ENCODE data around the gene PCDHA9. TPM values are rescaled to one million over a fixed set of nuclear protein-coding genes. Genes with fewer than 3 reads are reported as not detected.

The PCDHA9 gene
- total and polyA plus RNA-seq, 10 of the 15 experiments (the other 5 are each of a cell fraction or from before 2014, with no cell fraction given) = 0.01 to 0.06 (median 0.03) TPM; not detected in 7

GRCh38 chr5:140842798-140843733, 5.1 kb upstream of the PCDHA9 start:
- RAD21 ChIA-PET (ENCODE audit: unreplicated experiment) = no interaction called here
- Histone ChIP-seq H3K4me2 (ENCODE audit: control insufficient read depth, insufficient read depth) (no peak overlapping the region), H3K4me3 (no peak overlapping the region), H3K79me2 (ENCODE audit: control insufficient read depth, insufficient read depth, low read length) (no peaks in the 10 kb centered on the region), H3K36me3 (ENCODE audit: control insufficient read depth in 2 of 2, insufficient read depth in 2 of 2, low read length in 1 of 2) (no peaks in the 10 kb centered on the region), H3K27me3 (replicated peaks in 1 of 2; ENCODE audit: control insufficient read depth in 2 of 2, insufficient read depth in 2 of 2, low read length in 1 of 2) (no peaks in the 10 kb centered on the region), H3K27ac (ENCODE audit: control insufficient read depth, insufficient read depth) (no peak overlapping the region), H3K4me1 (ENCODE audit: control insufficient read depth, insufficient read depth, low read length) (no peaks in the 10 kb centered on the region), H4K20me1 (ENCODE audit: control insufficient read depth, insufficient read depth) (no peaks in the 10 kb centered on the region), H3K9me3 (replicated peaks; ENCODE audit: control insufficient read depth, insufficient read depth, low read length) (no peaks in the 10 kb centered on the region; the same call in 2 of the 3 replicates), H2AFZ (ENCODE audit: control insufficient read depth, low read depth, low read length) (no peak overlapping the region), H3K9ac (ENCODE audit: control insufficient read depth, insufficient read depth, low read length) (no peak overlapping the region)
- POLR2A ChIA-PET = no interaction called here
- ATAC-seq = no peak
- DNase-seq (ENCODE audit: low read depth, low spot score) = no peak
- intact Hi-C loops (cut with micrococcal nuclease; ENCODE audit: unreplicated experiment) (no loop called here), in situ Hi-C loops (cut with MboI) (no loop called here)
- SMC1A ChIA-PET (ENCODE audit: uncharacterized antibody, unreplicated experiment) = no interaction called here
- no TSS peak for BruUV-seq (replicated peaks)
- FAIRE-seq = no peak
- CTCF ChIA-PET = no interaction called here
- WGBS (ENCODE audit: insufficient coverage, insufficient replicate concordance, low lambda C conversion rate, missing lambda C conversion rate) = 84% methylated on average over 59 of the region's 87 CpGs
- TF ChIP-seq CHD1 (IDR thresholded peaks at IDR 0.05; ENCODE audit: low read depth, low read length) (no peak), BCLAF1 (IDR thresholded peaks at IDR 0.05) (no peak), IKZF2 (IDR thresholded peaks at IDR 0.05) (no peak), SRF (IDR thresholded peaks at IDR 0.05; ENCODE audit: low read depth in 2 of 2, low read length in 2 of 2) (no peak), ZNF592 (IDR thresholded peaks at IDR 0.05) (no peak), ZNF384 (IDR thresholded peaks at IDR 0.05; ENCODE audit: borderline replicate concordance, low read depth, low read length) (no peak), ZZZ3 (IDR thresholded peaks at IDR 0.05; ENCODE audit: control insufficient read depth, insufficient read length, low read depth) (no peak), ZBTB4 (CRISPR knock-in tag; IDR thresholded peaks at IDR 0.05) (no peak)

All from GM12878 (cell line).